ENCODE data around the gene MT1F.

- TF ChIP-seq POLR2A (IDR thresholded peaks at IDR 0.05; ENCODE audit: low read length): no peak
- no peak for TF ChIP-seq GATA1 (IDR thresholded peaks at IDR 0.05; ENCODE audit: low read depth, low read length)
Observed at GRCh38 chr16:56651586-56651985, 6.2 kb upstream of the MT1F start, which contains the start of gene MT1B.
